B cell (primary cell): ENCODE results near the gene MICALL2. TPM values are rescaled to one million over a fixed set of nuclear protein-coding genes. Genes with fewer than 3 reads are reported as not detected.

Experiments
- ATAC-seq: fragments of 200-7000 bp; cut with Tn5 transposase; one replicate; pipeline ENCODE4 v1.10.0; 2021; ENCODE audit warnings: low read depth, mild to moderate bottlenecking, moderate number of reproducible peaks, moderate library complexity
- CTCF ChIA-PET: fragments of 350-600 bp; sonication (Branson Sonifier 250); formaldehyde crosslinking; loops from one replicate; lab custom pipeline; 2021; ENCODE audit warnings: antibody characterized with exemption, inconsistent platforms; lab: Charles Lee
- POLR2A ChIA-PET: fragments of 350-600 bp; sonication (Branson Sonifier 250); formaldehyde crosslinking; loops from one replicate; lab custom pipeline; 2021; ENCODE audit warnings: antibody characterized with exemption; lab: Charles Lee
- DNase-seq: peaks from one replicate; pipeline ENCODE4 v3.0.0; 2013
- H2AFZ ChIP-seq: 2 replicates; pipeline ENCODE4 v1.6.1; 2012; ENCODE audit warnings: mild to moderate bottlenecking, low read depth, low read length; ENCODE audit not compliant: insufficient read depth, poor library complexity, severe bottlenecking
- H3K27ac ChIP-seq, 2 donors: 1 replicate in 1 of 2; 2 replicates in 1 of 2; pipeline ENCODE4 v1.5.1; 2012 to 2013; ENCODE audit warnings: low read length in 2 of 2, mild to moderate bottlenecking in 2 of 2, moderate library complexity in 1 of 2
- H3K27me3 ChIP-seq, 4 experiments: fragments of 200-600 bp in 1 of 4; sonication (generic) in 1 of 4; replicated peaks in 1 of 4; 1 replicate in 2 of 4; 2 replicates in 2 of 4; pipeline versions ENCODE4 v1.6.1 to v1.7.0; 2013 to 2016; ENCODE audit warnings: low read length in 3 of 4, mild to moderate bottlenecking in 2 of 4, mixed read lengths in 1 of 4, moderate library complexity in 1 of 4; ENCODE audit not compliant: insufficient read depth in 4 of 4, control insufficient read depth in 3 of 4; ENCODE audit errors: control extremely low read depth in 1 of 4
- H3K36me3 ChIP-seq, 2 experiments: replicated peaks in 1 of 2; 1 replicate in 1 of 2; 2 replicates in 1 of 2; pipeline versions ENCODE4 v1.6.1 to v1.7.1; 2013; ENCODE audit warnings: low read length in 1 of 2; ENCODE audit not compliant: insufficient read depth in 2 of 2, control insufficient read depth in 1 of 2; ENCODE audit errors: control extremely low read depth in 1 of 2, extremely low read depth in 1 of 2
- H3K4me1 ChIP-seq, 2 donors: fragments of 200-600 bp in 1 of 2; sonication (generic) in 1 of 2; 1 replicate in 1 of 2; 2 replicates in 1 of 2; pipeline versions ENCODE4 v1.5.1 to v1.6.1; 2013 to 2017; ENCODE audit warnings: low read length in 2 of 2; ENCODE audit not compliant: control insufficient read depth in 2 of 2, insufficient read depth in 2 of 2
- H3K4me2 ChIP-seq: replicated peaks from 2 replicates; pipeline ENCODE3; 2012; ENCODE audit warnings: mild to moderate bottlenecking, low read depth, low read length; ENCODE audit not compliant: poor library complexity, severe bottlenecking
- H3K4me3 ChIP-seq, 5 experiments: fragments of 200-600 bp in 1 of 5; sonication (generic) in 1 of 5; 1 replicate in 3 of 5; 2 replicates in 2 of 5; pipeline versions ENCODE4 v1.5.1 to v1.7.0; 2011 to 2016; ENCODE audit warnings: low read length in 4 of 5, mild to moderate bottlenecking in 4 of 5, low read depth in 2 of 5, control low read depth in 1 of 5, moderate library complexity in 1 of 5; ENCODE audit not compliant: insufficient read depth in 1 of 5; ENCODE audit errors: control extremely low read depth in 1 of 5, extremely low read depth in 1 of 5
- H3K79me2 ChIP-seq: fragments of 200-600 bp; sonication (generic); one replicate; pipeline ENCODE4 v1.6.0; 2016; ENCODE audit warnings: low read length; ENCODE audit not compliant: control insufficient read depth, insufficient read depth
- H3K9ac ChIP-seq: fragments of 200-600 bp; sonication (generic); 2 replicates; pipeline ENCODE4 v1.6.1; 2017; ENCODE audit warnings: mild to moderate bottlenecking, low read length, moderate library complexity
- H3K9me3 ChIP-seq, 3 donors: one replicate each; pipeline versions ENCODE4 v1.6.1 to v1.7.1; 2013; ENCODE audit warnings: low read length in 2 of 3; ENCODE audit not compliant: control insufficient read depth in 2 of 3, insufficient read depth in 1 of 3; ENCODE audit errors: control extremely low read depth in 1 of 3
- H4K20me1 ChIP-seq: 2 replicates; pipeline ENCODE4 v1.6.0; 2012; ENCODE audit warnings: mild to moderate bottlenecking, low read length; ENCODE audit not compliant: insufficient read depth, control insufficient read depth, poor library complexity, severe bottlenecking
- H3K27ac Mint-ChIP-seq: one replicate; pipeline ENCODE4 v1.8.0; 2021; ENCODE audit warnings: mixed read lengths
- H3K27me3 Mint-ChIP-seq: one replicate; pipeline ENCODE4 v1.8.0; 2021; ENCODE audit warnings: mixed read lengths
- H3K4me1 Mint-ChIP-seq: one replicate; pipeline ENCODE4 v1.8.0; 2021; ENCODE audit warnings: mixed read lengths
- H3K4me3 Mint-ChIP-seq: one replicate; pipeline ENCODE4 v1.8.0; 2021; ENCODE audit warnings: mixed read lengths
- H3K9me3 Mint-ChIP-seq: one replicate; pipeline ENCODE4 v1.8.0; 2022; ENCODE audit warnings: mixed read lengths; ENCODE audit not compliant: insufficient read depth
- EZH2 ChIP-seq: IDR thresholded peaks from 2 replicates; pipeline ENCODE4 v1.6.1; 2012; ENCODE audit warnings: borderline replicate concordance, low read depth, mild to moderate bottlenecking, moderate library complexity, low read length; ENCODE audit not compliant: insufficient read depth, poor library complexity, severe bottlenecking
- WGBS: methylation state at CpG from one replicate; pipeline ENCODE4 v1.1.5; 2013; ENCODE audit warnings: missing lambda C conversion rate; ENCODE audit not compliant: insufficient coverage; 5-methylcytosine and 5-hydroxymethylcytosine counted together
- intact Hi-C: fragments of 100-400 bp; cut with micrococcal nuclease; formaldehyde crosslinking; loops from one replicate; pipeline ENCODE4 v1.10.0; 2022
- polyA plus RNA-seq: library from polyadenylated mRNA; depleted of rRNA; stranded (reverse); fragments of >200 nt; gene quantifications from 2 replicates; pipeline ENCODE4 v1.2.3, GENCODE V29; 2012
- total RNA-seq, 2 donors: library from RNA; stranded (reverse); fragments of 120-200 nt in 1 of 2; gene quantifications; 1 replicate in 1 of 2; 2 replicates in 1 of 2; pipeline versions ENCODE4 v1.2.3 to v1.2.4, GENCODE V29; 2013 to 2022
- TF ChIP-seq, protein P1 (sequence below): fragments of 200-600 bp; IDR thresholded peaks from one replicate; pipeline ENCODE4 v1.8.0; 2022; ENCODE audit warnings: antibody characterized with exemption, mild to moderate bottlenecking

MICALL2 gene
- total and polyA plus RNA-seq, 2 donors (not counting 1 experiment from before 2014, with no cell fraction given) = 0.85 to 0.94 TPM

GRCh38 chr7:1385809-1386622, 73.3 kb downstream of the MICALL2 start:
- peaks cover 0 to 11% (median 0%) of the 10 kb centered on the region in 4 experiments for H3K27me3 ChIP-seq
- no peaks in the 10 kb centered on the region for H4K20me1 ChIP-seq
- 62% methylated on average over 35 of the region's 38 CpGs for WGBS
- no peaks in the 10 kb centered on the region for H3K36me3 ChIP-seq
- ChIA-PET POLR2A (no interaction called here), CTCF (no interaction called here)
- ATAC-seq = no peak
- H3K4me3 ChIP-seq = no peak overlapping the region
- Mint-ChIP-seq H3K4me1 (no peaks in the 10 kb centered on the region), H3K27ac (no peak overlapping the region), H3K4me3 (no peak overlapping the region), H3K9me3 (no peaks in the 10 kb centered on the region), H3K27me3 (peaks cover 23% of the 10 kb centered on the region)
- H3K4me2 ChIP-seq = no peak overlapping the region
- H3K4me1 ChIP-seq = no peaks in the 10 kb centered on the region
- H3K9ac ChIP-seq = no peak overlapping the region
- H3K9me3 ChIP-seq = peaks cover 0 to 30% (median 0%) of the 10 kb centered on the region in 3 donors
- H3K79me2 ChIP-seq = no peaks in the 10 kb centered on the region
- DNase-seq = no peak
- no peak overlapping the region for H3K27ac ChIP-seq
- no peak for TF ChIP-seq EZH2
- TF ChIP-seq, protein P1, sequence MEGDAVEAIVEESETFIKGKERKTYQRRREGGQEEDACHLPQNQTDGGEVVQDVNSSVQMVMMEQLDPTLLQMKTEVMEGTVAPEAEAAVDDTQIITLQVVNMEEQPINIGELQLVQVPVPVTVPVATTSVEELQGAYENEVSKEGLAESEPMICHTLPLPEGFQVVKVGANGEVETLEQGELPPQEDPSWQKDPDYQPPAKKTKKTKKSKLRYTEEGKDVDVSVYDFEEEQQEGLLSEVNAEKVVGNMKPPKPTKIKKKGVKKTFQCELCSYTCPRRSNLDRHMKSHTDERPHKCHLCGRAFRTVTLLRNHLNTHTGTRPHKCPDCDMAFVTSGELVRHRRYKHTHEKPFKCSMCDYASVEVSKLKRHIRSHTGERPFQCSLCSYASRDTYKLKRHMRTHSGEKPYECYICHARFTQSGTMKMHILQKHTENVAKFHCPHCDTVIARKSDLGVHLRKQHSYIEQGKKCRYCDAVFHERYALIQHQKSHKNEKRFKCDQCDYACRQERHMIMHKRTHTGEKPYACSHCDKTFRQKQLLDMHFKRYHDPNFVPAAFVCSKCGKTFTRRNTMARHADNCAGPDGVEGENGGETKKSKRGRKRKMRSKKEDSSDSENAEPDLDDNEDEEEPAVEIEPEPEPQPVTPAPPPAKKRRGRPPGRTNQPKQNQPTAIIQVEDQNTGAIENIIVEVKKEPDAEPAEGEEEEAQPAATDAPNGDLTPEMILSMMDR = no peak
- intact Hi-C loops = no loop called here
- H2AFZ ChIP-seq = no peak overlapping the region

DNA sequence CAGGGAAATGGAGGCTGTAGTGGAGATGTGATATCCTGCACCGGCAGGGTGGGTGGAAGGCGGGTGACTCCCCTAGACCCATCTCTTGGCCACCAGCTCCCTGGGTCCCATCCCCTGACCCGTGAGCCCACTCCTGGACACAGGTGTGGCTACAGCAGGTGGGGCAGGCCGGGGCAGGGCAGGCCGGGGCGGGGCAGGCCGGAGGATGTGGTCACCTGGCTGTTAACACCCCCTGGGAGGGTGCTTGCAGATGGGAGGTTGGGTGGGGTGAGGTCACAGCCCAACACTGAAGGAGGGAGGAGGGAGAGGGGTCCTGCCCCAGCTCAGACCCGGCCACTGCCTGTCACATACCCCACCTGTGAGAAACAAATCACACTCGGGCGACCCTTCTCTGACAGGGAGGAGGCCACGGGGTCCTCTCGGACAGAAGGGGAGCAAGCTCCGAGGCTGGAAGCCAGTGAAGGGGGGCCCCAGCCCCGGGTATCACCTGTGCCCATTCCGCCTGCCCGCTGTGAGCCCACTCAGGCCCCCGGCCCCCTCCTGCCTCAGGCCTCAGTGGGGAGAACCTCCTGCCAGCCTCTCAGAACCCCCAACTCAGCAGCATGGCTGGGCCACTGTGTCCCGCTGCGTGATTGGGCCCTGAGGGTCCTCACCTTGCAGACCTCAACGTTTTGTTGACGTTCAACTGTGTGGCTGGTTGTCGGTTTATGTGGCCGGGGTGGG, 74.0 kb downstream of the MICALL2 start:
- peaks cover 0 to 14% (median 0%) of the 10 kb centered on the region in 4 experiments for H3K27me3 ChIP-seq
- POLR2A ChIA-PET = no interaction called here
- H3K36me3 ChIP-seq = no peaks in the 10 kb centered on the region
- peaks cover 0 to 30% (median 0%) of the 10 kb centered on the region in 3 donors for H3K9me3 ChIP-seq
- H3K9ac ChIP-seq = no peak overlapping the region
- no peak overlapping the region for H2AFZ ChIP-seq
- H3K4me1 ChIP-seq = no peaks in the 10 kb centered on the region
- intact Hi-C loops = no loop called here
- no peak overlapping the region for H3K4me2 ChIP-seq
- H3K4me3 ChIP-seq = no peak overlapping the region
- no peaks in the 10 kb centered on the region for H4K20me1 ChIP-seq
- no peaks in the 10 kb centered on the region for H3K79me2 ChIP-seq
- 77% methylated on average over 16 of the region's 23 CpGs for WGBS
- Mint-ChIP-seq H3K9me3 (no peaks in the 10 kb centered on the region), H3K27ac (no peak overlapping the region), H3K4me1 (no peaks in the 10 kb centered on the region), H3K4me3 (no peak overlapping the region), H3K27me3 (peaks cover 18% of the 10 kb centered on the region)
- ATAC-seq (no peak), DNase-seq (no peak)
- no peak overlapping the region for H3K27ac ChIP-seq
- CTCF ChIA-PET = no interaction called here
- TF ChIP-seq, protein P1 = no peak
- TF ChIP-seq EZH2 = no peak
